GM23338 (cell line): Measurements from ENCODE around the gene SLC12A3. TPM values are rescaled to one million over a fixed set of nuclear protein-coding genes. Genes with fewer than 3 reads are reported as not detected.

Experiments used
- ATAC-seq: fragments of 200-7000 bp; cut with Tn5 transposase; 3 replicates; pipeline ENCODE4 v1.9.1; 2020
- DNase-seq: peaks from one replicate; pipeline ENCODE4 v3.0.0-alpha.2; 2015; ENCODE audit warnings: low spot score
- H2AFZ ChIP-seq: fragments of 200-600 bp; sonication (generic); 2 replicates; pipeline ENCODE4 v1.8.0; 2016; ENCODE audit warnings: antibody characterized with exemption, mild to moderate bottlenecking, moderate library complexity
- H3F3A ChIP-seq: fragments of 200-600 bp; sonication (generic); replicated peaks from 2 replicates; pipeline ENCODE4 v1.8.0; 2017; ENCODE audit warnings: antibody characterized with exemption, mixed run types, low read depth
- H3K27ac ChIP-seq: fragments of 200-600 bp; sonication (generic); 2 replicates; pipeline ENCODE4 v1.6.1; 2016; ENCODE audit warnings: low read depth
- H3K27me3 ChIP-seq: fragments of 200-600 bp; sonication (generic); 2 replicates; pipeline ENCODE4 v1.8.0; 2016; ENCODE audit warnings: mild to moderate bottlenecking, mixed run types, moderate library complexity; ENCODE audit not compliant: insufficient read depth
- H3K36me3 ChIP-seq: fragments of 200-600 bp; sonication (generic); 2 replicates; pipeline ENCODE4 v1.8.0; 2016; ENCODE audit warnings: mild to moderate bottlenecking; ENCODE audit not compliant: insufficient read depth
- H3K4me1 ChIP-seq: fragments of 200-600 bp; sonication (generic); 2 replicates; pipeline ENCODE4 v1.8.0; 2016; ENCODE audit warnings: mild to moderate bottlenecking, moderate library complexity; ENCODE audit not compliant: insufficient read depth
- H3K4me2 ChIP-seq: fragments of 200-600 bp; sonication (generic); 2 replicates; pipeline ENCODE4 v1.7.1; 2017; ENCODE audit warnings: mixed run types
- H3K4me3 ChIP-seq: fragments of 200-600 bp; sonication (generic); 2 replicates; pipeline ENCODE4 v1.6.1; 2016; ENCODE audit warnings: mixed run types
- H3K79me2 ChIP-seq: fragments of 200-600 bp; sonication (generic); replicated peaks from 2 replicates; pipeline ENCODE4 v1.8.0; 2017; ENCODE audit warnings: mild to moderate bottlenecking; ENCODE audit not compliant: insufficient read depth
- H3K9me2 ChIP-seq: fragments of 200-600 bp; sonication (generic); 2 replicates; pipeline ENCODE4 v1.8.0; 2017; ENCODE audit not compliant: insufficient read depth
- H4K20me1 ChIP-seq: fragments of 200-600 bp; sonication (generic); replicated peaks from 2 replicates; pipeline ENCODE4 v1.8.0; 2017; ENCODE audit warnings: mild to moderate bottlenecking; ENCODE audit not compliant: insufficient read depth
- H3K27ac Mint-ChIP-seq: 2 replicates; pipeline ENCODE4 v1.8.0; 2020; ENCODE audit warnings: inconsistent platforms, mild to moderate bottlenecking, moderate library complexity, mixed read lengths
- H3K27me3 Mint-ChIP-seq: 3 replicates; pipeline ENCODE4 v1.8.0; 2022; ENCODE audit warnings: low read depth, mild to moderate bottlenecking, moderate library complexity, mixed read lengths, inconsistent platforms; ENCODE audit not compliant: insufficient read depth, poor library complexity
- H3K36me3 Mint-ChIP-seq: 3 replicates; pipeline ENCODE4 v1.8.0; 2021; ENCODE audit warnings: low read depth, mild to moderate bottlenecking, inconsistent platforms, moderate library complexity, mixed read lengths
- H3K4me1 Mint-ChIP-seq: 3 replicates; pipeline ENCODE4 v1.8.0; 2020; ENCODE audit warnings: mild to moderate bottlenecking, inconsistent platforms, mixed read lengths
- H3K4me3 Mint-ChIP-seq: 3 replicates; pipeline ENCODE4 v1.8.0; 2021; ENCODE audit warnings: moderate library complexity, mild to moderate bottlenecking, inconsistent platforms, mixed read lengths
- H3K9me3 Mint-ChIP-seq: 3 replicates; pipeline ENCODE4 v1.8.0; 2020; ENCODE audit warnings: moderate library complexity, mild to moderate bottlenecking, inconsistent platforms, mixed read lengths
- CREB1 ChIP-seq: fragments of 250-450 bp; sonication (Bioruptor Pico); IDR thresholded peaks from 2 replicates; pipeline ENCODE4 v1.5.0; 2020; ENCODE audit warnings: low read depth, mild to moderate bottlenecking, moderate library complexity
- EZH2 ChIP-seq: fragments of 200-600 bp; sonication (generic); IDR thresholded peaks from one replicate; pipeline ENCODE4 v1.8.0; 2017; ENCODE audit warnings: antibody characterized with exemption, mild to moderate bottlenecking, low read depth; ENCODE audit not compliant: unreplicated experiment
- EZH2phosphoT487 ChIP-seq: fragments of 200-600 bp; sonication (generic); IDR thresholded peaks from one replicate; pipeline ENCODE4 v1.8.1; 2018; ENCODE audit warnings: antibody characterized with exemption; ENCODE audit not compliant: unreplicated experiment
- JUNB ChIP-seq: IDR thresholded peaks from one replicate; pipeline ENCODE4 v1.6.1; 2016; ENCODE audit warnings: antibody characterized with exemption; ENCODE audit not compliant: unreplicated experiment
- NANOG ChIP-seq: IDR thresholded peaks from 2 replicates; pipeline ENCODE4 v1.6.1; 2016; ENCODE audit warnings: antibody characterized with exemption, borderline replicate concordance
- POLR2AphosphoS5 ChIP-seq: IDR thresholded peaks from 2 replicates; pipeline ENCODE4 v1.6.1; 2016; ENCODE audit warnings: antibody characterized with exemption, low read depth
- STAT1 ChIP-seq: IDR thresholded peaks from one replicate; pipeline ENCODE4 v1.6.1; 2016; ENCODE audit warnings: antibody characterized with exemption; ENCODE audit not compliant: unreplicated experiment
- ZNF114 ChIP-seq: fragments of 250-450 bp; sonication (Bioruptor Pico); IDR thresholded peaks from 2 replicates; pipeline ENCODE4 v1.5.0; 2020; ENCODE audit warnings: mild to moderate bottlenecking, moderate library complexity
- ZNF331 ChIP-seq: fragments of 250-450 bp; sonication (Bioruptor Pico); IDR thresholded peaks from 2 replicates; pipeline ENCODE4 v1.5.0; 2020; ENCODE audit warnings: low read depth, mild to moderate bottlenecking, moderate library complexity
- polyA plus RNA-seq: library from polyadenylated mRNA; unstranded; fragments of >200 nt; fragmentation: Nextera tagmentation; extraction: Ambion mirVana; gene quantifications from 2 replicates; pipeline ENCODE4 v1.2.1, GENCODE V29; 2016
- total RNA-seq: library from RNA; depleted of rRNA; stranded (reverse); fragments of >200 nt; shearing (Covaris generic); gene quantifications from 2 replicates; pipeline ENCODE4 v1.2.3, GENCODE V29; 2014
- TF ChIP-seq, protein P1 (sequence below): IDR thresholded peaks from one replicate; pipeline ENCODE4 v1.6.1; 2018; ENCODE audit warnings: antibody characterized with exemption; ENCODE audit not compliant: unreplicated experiment
- TF ChIP-seq, protein P2 (sequence below): fragments of 250-450 bp; sonication (Bioruptor Pico); IDR thresholded peaks from 2 replicates; pipeline ENCODE4 v1.5.0; 2020; ENCODE audit warnings: mild to moderate bottlenecking, moderate library complexity
- TF ChIP-seq, protein P3 (sequence below): IDR thresholded peaks from 2 replicates; pipeline ENCODE4 v1.6.1; 2016; ENCODE audit warnings: antibody characterized with exemption
- TF ChIP-seq, protein P4 (sequence below), 2 experiments: fragments of 200-600 bp in 1 of 2; sonication (generic) in 1 of 2; conservative IDR thresholded peaks; 2 replicates each; pipeline versions ENCODE4 v1.5.1 to v1.6.1; 2016 to 2017; ENCODE audit warnings: antibody characterized with exemption in 2 of 2, low read depth in 2 of 2, mild to moderate bottlenecking in 2 of 2, moderate library complexity in 1 of 2

SLC12A3 gene
- total and polyA plus RNA-seq, 2 experiments from 2014 or later, result not detected

DNA sequence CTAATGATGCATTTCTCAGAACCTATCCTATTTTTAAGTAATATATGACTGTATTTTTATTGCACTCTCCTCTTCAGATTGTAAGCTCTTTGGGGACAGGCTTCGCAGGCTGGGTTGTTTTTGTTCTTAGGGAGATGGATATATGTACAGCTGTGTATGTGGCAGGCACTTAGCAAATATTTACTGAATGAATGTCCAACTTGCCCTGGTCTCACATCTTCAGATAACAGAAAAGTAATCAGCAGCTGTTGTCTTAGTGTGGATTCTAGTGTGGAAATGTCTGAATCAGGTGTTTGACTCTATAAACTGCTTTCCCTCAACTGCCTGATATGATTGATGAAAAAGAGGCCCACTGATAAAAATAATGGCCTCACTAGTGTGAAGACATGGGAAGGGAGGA, 47.1 kb upstream of the SLC12A3 start:
- Histone ChIP-seq H3K36me3 (peaks cover 10% of the 10 kb centered on the region; the same call in 1 of the 2 replicates), H3K27ac (no peak overlapping the region), H3F3A (no peaks in the 10 kb centered on the region), H3K27me3 (no peaks in the 10 kb centered on the region), H3K4me2 (no peak overlapping the region), H3K4me1 (peaks cover 7% of the 10 kb centered on the region), H4K20me1 (no peaks in the 10 kb centered on the region; the same call in 1 of the 2 replicates), H3K4me3 (no peak overlapping the region), H3K9me2 (no peaks in the 10 kb centered on the region), H3K79me2 (0 out of 2 replicates have a peak, but pooled peaks cover 10% of the 10 kb centered on the region), H2AFZ (no peak overlapping the region)
- Mint-ChIP-seq H3K27me3 (peaks cover 2% of the 10 kb centered on the region), H3K4me1 (peaks cover 4% of the 10 kb centered on the region), H3K9me3 (no peaks in the 10 kb centered on the region), H3K27ac (peak overlapping the region; percentile 27; the same call in 1 of the 2 replicates), H3K36me3 (peaks cover 12% of the 10 kb centered on the region), H3K4me3 (no peak overlapping the region)
- no peak for TF ChIP-seq JUNB
- TF ChIP-seq, protein P1, sequence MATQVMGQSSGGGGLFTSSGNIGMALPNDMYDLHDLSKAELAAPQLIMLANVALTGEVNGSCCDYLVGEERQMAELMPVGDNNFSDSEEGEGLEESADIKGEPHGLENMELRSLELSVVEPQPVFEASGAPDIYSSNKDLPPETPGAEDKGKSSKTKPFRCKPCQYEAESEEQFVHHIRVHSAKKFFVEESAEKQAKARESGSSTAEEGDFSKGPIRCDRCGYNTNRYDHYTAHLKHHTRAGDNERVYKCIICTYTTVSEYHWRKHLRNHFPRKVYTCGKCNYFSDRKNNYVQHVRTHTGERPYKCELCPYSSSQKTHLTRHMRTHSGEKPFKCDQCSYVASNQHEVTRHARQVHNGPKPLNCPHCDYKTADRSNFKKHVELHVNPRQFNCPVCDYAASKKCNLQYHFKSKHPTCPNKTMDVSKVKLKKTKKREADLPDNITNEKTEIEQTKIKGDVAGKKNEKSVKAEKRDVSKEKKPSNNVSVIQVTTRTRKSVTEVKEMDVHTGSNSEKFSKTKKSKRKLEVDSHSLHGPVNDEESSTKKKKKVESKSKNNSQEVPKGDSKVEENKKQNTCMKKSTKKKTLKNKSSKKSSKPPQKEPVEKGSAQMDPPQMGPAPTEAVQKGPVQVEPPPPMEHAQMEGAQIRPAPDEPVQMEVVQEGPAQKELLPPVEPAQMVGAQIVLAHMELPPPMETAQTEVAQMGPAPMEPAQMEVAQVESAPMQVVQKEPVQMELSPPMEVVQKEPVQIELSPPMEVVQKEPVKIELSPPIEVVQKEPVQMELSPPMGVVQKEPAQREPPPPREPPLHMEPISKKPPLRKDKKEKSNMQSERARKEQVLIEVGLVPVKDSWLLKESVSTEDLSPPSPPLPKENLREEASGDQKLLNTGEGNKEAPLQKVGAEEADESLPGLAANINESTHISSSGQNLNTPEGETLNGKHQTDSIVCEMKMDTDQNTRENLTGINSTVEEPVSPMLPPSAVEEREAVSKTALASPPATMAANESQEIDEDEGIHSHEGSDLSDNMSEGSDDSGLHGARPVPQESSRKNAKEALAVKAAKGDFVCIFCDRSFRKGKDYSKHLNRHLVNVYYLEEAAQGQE, result no peak
- TF ChIP-seq, protein P2, sequence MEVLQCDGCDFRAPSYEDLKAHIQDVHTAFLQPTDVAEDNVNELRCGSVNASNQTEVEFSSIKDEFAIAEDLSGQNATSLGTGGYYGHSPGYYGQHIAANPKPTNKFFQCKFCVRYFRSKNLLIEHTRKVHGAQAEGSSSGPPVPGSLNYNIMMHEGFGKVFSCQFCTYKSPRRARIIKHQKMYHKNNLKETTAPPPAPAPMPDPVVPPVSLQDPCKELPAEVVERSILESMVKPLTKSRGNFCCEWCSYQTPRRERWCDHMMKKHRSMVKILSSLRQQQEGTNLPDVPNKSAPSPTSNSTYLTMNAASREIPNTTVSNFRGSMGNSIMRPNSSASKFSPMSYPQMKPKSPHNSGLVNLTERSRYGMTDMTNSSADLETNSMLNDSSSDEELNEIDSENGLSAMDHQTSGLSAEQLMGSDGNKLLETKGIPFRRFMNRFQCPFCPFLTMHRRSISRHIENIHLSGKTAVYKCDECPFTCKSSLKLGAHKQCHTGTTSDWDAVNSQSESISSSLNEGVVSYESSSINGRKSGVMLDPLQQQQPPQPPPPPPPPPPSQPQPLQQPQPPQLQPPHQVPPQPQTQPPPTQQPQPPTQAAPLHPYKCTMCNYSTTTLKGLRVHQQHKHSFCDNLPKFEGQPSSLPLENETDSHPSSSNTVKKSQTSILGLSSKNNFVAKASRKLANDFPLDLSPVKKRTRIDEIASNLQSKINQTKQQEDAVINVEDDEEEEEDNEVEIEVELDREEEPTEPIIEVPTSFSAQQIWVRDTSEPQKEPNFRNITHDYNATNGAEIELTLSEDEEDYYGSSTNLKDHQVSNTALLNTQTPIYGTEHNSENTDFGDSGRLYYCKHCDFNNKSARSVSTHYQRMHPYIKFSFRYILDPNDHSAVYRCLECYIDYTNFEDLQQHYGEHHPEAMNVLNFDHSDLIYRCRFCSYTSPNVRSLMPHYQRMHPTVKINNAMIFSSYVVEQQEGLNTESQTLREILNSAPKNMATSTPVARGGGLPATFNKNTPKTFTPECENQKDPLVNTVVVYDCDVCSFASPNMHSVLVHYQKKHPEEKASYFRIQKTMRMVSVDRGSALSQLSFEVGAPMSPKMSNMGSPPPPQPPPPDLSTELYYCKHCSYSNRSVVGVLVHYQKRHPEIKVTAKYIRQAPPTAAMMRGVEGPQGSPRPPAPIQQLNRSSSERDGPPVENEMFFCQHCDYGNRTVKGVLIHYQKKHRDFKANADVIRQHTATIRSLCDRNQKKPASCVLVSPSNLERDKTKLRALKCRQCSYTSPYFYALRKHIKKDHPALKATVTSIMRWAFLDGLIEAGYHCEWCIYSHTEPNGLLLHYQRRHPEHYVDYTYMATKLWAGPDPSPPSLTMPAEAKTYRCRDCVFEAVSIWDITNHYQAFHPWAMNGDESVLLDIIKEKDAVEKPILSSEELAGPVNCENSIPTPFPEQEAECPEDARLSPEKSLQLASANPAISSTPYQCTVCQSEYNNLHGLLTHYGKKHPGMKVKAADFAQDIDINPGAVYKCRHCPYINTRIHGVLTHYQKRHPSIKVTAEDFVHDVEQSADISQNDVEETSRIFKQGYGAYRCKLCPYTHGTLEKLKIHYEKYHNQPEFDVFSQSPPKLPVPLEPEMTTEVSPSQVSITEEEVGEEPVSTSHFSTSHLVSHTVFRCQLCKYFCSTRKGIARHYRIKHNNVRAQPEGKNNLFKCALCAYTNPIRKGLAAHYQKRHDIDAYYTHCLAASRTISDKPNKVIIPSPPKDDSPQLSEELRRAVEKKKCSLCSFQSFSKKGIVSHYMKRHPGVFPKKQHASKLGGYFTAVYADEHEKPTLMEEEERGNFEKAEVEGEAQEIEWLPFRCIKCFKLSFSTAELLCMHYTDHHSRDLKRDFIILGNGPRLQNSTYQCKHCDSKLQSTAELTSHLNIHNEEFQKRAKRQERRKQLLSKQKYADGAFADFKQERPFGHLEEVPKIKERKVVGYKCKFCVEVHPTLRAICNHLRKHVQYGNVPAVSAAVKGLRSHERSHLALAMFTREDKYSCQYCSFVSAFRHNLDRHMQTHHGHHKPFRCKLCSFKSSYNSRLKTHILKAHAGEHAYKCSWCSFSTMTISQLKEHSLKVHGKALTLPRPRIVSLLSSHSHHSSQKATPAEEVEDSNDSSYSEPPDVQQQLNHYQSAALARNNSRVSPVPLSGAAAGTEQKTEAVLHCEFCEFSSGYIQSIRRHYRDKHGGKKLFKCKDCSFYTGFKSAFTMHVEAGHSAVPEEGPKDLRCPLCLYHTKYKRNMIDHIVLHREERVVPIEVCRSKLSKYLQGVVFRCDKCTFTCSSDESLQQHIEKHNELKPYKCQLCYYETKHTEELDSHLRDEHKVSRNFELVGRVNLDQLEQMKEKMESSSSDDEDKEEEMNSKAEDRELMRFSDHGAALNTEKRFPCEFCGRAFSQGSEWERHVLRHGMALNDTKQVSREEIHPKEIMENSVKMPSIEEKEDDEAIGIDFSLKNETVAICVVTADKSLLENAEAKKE, result no peak
- no peak for TF ChIP-seq NANOG
- TF ChIP-seq, protein P3, sequence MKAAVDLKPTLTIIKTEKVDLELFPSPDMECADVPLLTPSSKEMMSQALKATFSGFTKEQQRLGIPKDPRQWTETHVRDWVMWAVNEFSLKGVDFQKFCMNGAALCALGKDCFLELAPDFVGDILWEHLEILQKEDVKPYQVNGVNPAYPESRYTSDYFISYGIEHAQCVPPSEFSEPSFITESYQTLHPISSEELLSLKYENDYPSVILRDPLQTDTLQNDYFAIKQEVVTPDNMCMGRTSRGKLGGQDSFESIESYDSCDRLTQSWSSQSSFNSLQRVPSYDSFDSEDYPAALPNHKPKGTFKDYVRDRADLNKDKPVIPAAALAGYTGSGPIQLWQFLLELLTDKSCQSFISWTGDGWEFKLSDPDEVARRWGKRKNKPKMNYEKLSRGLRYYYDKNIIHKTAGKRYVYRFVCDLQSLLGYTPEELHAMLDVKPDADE, result no peak
- no peak for TF ChIP-seq EZH2
- no peak for TF ChIP-seq ZNF114 (CRISPR knock-in tag)
- TF ChIP-seq, protein P4, sequence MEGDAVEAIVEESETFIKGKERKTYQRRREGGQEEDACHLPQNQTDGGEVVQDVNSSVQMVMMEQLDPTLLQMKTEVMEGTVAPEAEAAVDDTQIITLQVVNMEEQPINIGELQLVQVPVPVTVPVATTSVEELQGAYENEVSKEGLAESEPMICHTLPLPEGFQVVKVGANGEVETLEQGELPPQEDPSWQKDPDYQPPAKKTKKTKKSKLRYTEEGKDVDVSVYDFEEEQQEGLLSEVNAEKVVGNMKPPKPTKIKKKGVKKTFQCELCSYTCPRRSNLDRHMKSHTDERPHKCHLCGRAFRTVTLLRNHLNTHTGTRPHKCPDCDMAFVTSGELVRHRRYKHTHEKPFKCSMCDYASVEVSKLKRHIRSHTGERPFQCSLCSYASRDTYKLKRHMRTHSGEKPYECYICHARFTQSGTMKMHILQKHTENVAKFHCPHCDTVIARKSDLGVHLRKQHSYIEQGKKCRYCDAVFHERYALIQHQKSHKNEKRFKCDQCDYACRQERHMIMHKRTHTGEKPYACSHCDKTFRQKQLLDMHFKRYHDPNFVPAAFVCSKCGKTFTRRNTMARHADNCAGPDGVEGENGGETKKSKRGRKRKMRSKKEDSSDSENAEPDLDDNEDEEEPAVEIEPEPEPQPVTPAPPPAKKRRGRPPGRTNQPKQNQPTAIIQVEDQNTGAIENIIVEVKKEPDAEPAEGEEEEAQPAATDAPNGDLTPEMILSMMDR (conservative IDR thresholded peaks at IDR 0.05; ENCODE audit: low read depth in 2 of 2), result no peak
- TF ChIP-seq CREB1 (CRISPR knock-in tag), result no peak
- TF ChIP-seq POLR2AphosphoS5, result no peak
- TF ChIP-seq ZNF331 (CRISPR knock-in tag), result no peak
- TF ChIP-seq STAT1, result no peak
- TF ChIP-seq EZH2phosphoT487, result no peak
- DNase-seq (no peak), ATAC-seq (no peak)
